NB4 (cell line): ENCODE data around the gene TULP4.

Experiments
- CTCF ChIP-seq: IDR thresholded peaks from one replicate; pipeline ENCODE4 v1.5.1; 2012; ENCODE audit warnings: low read depth, low read length
- MAX ChIP-seq: IDR thresholded peaks from 2 replicates; pipeline ENCODE4 v1.6.1; 2011; ENCODE audit warnings: low read depth, low read length

GRCh38 chr6:158468666-158469065 is 156.4 kb downstream of the TULP4 start:
- no peak for TF ChIP-seq CTCF
- TF ChIP-seq MAX = no peak
